ENCODE measurements around the gene RAB14. TPM values are rescaled to one million over a fixed set of nuclear protein-coding genes. Genes with fewer than 3 reads are reported as not detected.

RAB14 gene
- total and polyA plus RNA-seq, 2 donors (not counting 1 experiment from before 2014, with no cell fraction given): 20.4 to 52.6 TPM

DNA sequence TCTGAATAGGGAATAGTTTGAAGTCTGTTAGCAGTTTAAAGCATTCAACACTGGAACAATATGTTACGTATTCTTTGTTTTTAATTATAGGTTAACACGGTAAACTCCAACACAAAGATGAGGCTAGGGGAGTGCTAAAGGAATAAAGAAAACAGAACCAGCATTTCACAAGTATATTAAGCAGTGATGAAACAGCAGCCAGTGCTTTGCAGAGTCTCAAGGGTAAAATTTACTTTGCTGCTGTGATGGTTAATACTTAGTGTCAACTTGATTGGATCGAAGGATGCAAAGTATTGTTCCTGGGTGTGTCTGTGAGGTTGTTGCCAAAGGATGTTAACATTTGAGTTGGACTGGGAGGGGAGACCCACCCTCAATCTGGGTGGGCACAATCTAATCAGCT lies 36.2 kb upstream of the RAB14 start:
- Histone ChIP-seq H3K27me3 (replicated peaks in 1 of 4; ENCODE audit: control extremely low read depth in 1 of 4, control insufficient read depth in 3 of 4, insufficient read depth in 4 of 4, low read length in 3 of 4) (no peaks in the 10 kb centered on the region), H3K79me2 (ENCODE audit: control insufficient read depth, insufficient read depth, low read length) (no peaks in the 10 kb centered on the region), H2AFZ (ENCODE audit: insufficient read depth, low read depth, low read length, poor library complexity, severe bottlenecking) (no peak overlapping the region), H3K4me3 (ENCODE audit: control extremely low read depth in 1 of 5, extremely low read depth in 1 of 5, insufficient read depth in 1 of 5, low read depth in 2 of 5, low read length in 4 of 5) (no peak overlapping the region), H3K27ac (ENCODE audit: low read length in 2 of 2) (no peak overlapping the region), H4K20me1 (ENCODE audit: control insufficient read depth, insufficient read depth, low read length, poor library complexity, severe bottlenecking) (no peaks in the 10 kb centered on the region), H3K9me3 (ENCODE audit: control extremely low read depth in 1 of 3, control insufficient read depth in 2 of 3, insufficient read depth in 1 of 3, low read length in 2 of 3) (no peaks in the 10 kb centered on the region), H3K4me1 (ENCODE audit: control insufficient read depth in 2 of 2, insufficient read depth in 2 of 2, low read length in 2 of 2) (no peaks in the 10 kb centered on the region), H3K4me2 (replicated peaks; ENCODE audit: low read depth, low read length, poor library complexity, severe bottlenecking) (no peak overlapping the region), H3K36me3 (replicated peaks in 1 of 2; ENCODE audit: control extremely low read depth in 1 of 2, control insufficient read depth in 1 of 2, extremely low read depth in 1 of 2, insufficient read depth in 2 of 2, low read length in 1 of 2) (peaks cover 13 to 37% of the 10 kb centered on the region in 2 experiments), H3K9ac (ENCODE audit: low read length) (no peak overlapping the region)
- ChIA-PET POLR2A (no interaction called here), CTCF (no interaction called here)
- WGBS (ENCODE audit: insufficient coverage): 100% methylated on average over 1 of the region's 3 CpGs
- Mint-ChIP-seq H3K27me3 (no peaks in the 10 kb centered on the region), H3K4me3 (no peak overlapping the region), H3K27ac (no peak overlapping the region), H3K4me1 (no peaks in the 10 kb centered on the region), H3K9me3 (ENCODE audit: insufficient read depth) (no peaks in the 10 kb centered on the region)
- ATAC-seq (ENCODE audit: low read depth): no peak
- intact Hi-C loops (cut with micrococcal nuclease): no loop called here
- DNase-seq: no peak
- TF ChIP-seq, protein P1, sequence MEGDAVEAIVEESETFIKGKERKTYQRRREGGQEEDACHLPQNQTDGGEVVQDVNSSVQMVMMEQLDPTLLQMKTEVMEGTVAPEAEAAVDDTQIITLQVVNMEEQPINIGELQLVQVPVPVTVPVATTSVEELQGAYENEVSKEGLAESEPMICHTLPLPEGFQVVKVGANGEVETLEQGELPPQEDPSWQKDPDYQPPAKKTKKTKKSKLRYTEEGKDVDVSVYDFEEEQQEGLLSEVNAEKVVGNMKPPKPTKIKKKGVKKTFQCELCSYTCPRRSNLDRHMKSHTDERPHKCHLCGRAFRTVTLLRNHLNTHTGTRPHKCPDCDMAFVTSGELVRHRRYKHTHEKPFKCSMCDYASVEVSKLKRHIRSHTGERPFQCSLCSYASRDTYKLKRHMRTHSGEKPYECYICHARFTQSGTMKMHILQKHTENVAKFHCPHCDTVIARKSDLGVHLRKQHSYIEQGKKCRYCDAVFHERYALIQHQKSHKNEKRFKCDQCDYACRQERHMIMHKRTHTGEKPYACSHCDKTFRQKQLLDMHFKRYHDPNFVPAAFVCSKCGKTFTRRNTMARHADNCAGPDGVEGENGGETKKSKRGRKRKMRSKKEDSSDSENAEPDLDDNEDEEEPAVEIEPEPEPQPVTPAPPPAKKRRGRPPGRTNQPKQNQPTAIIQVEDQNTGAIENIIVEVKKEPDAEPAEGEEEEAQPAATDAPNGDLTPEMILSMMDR (IDR thresholded peaks at IDR 0.05): no peak

DNA sequence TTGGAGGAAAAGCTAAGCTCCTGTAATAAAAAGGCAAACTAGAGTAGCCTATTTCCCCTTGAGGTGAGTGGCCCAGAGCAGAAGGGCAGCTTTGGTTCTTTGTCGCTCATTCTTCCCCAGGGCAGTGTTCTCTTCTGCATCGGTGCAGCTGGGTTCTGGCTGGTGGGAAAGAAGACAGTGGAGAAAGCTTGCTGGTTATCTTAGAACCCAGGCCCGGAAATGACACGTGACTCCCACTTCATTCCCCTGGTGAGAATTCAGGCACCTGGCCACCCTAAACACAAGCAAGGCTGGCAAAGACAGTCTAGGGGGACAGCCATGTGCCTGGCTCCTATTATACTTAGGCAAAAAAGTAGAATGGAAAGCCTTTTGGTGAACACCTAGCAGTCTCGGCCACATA lies 33.8 kb upstream of the RAB14 start:
- WGBS (ENCODE audit: insufficient coverage): 100% methylated on average over 3 of the region's 5 CpGs
- CTCF ChIA-PET: interaction anchor here (0.7 kb wide), 1 partner anchor 84 kb away, joined by 3 read pairs; no protein-coding TSS in a partner anchor
- ATAC-seq (ENCODE audit: low read depth): no peak

More for the DNA sequence above, 33.8 kb upstream of the RAB14 start:
- intact Hi-C loops (cut with micrococcal nuclease): no loop called here
- no peaks in the 10 kb centered on the region for H3K79me2 ChIP-seq (ENCODE audit: control insufficient read depth, insufficient read depth, low read length)
- Mint-ChIP-seq H3K27ac (no peak overlapping the region), H3K9me3 (ENCODE audit: insufficient read depth) (no peaks in the 10 kb centered on the region), H3K4me3 (no peak overlapping the region), H3K4me1 (no peaks in the 10 kb centered on the region), H3K27me3 (no peaks in the 10 kb centered on the region)
- DNase-seq: no peak
- POLR2A ChIA-PET: no interaction called here
- H3K4me2 ChIP-seq (replicated peaks; ENCODE audit: low read depth, low read length, poor library complexity, severe bottlenecking): no peak overlapping the region
- no peaks in the 10 kb centered on the region for H3K4me1 ChIP-seq (ENCODE audit: control insufficient read depth in 2 of 2, insufficient read depth in 2 of 2, low read length in 2 of 2)
- no peak overlapping the region for H2AFZ ChIP-seq (ENCODE audit: insufficient read depth, low read depth, low read length, poor library complexity, severe bottlenecking)
- no peak overlapping the region for H3K4me3 ChIP-seq (ENCODE audit: control extremely low read depth in 1 of 5, extremely low read depth in 1 of 5, insufficient read depth in 1 of 5, low read depth in 2 of 5, low read length in 4 of 5)
- H3K9me3 ChIP-seq (ENCODE audit: control extremely low read depth in 1 of 3, control insufficient read depth in 2 of 3, insufficient read depth in 1 of 3, low read length in 2 of 3): no peaks in the 10 kb centered on the region
- no peak for TF ChIP-seq EZH2 (IDR thresholded peaks at IDR 0.05; ENCODE audit: borderline replicate concordance, insufficient read depth, low read depth, low read length, poor library complexity, severe bottlenecking)
- TF ChIP-seq, protein P1 (IDR thresholded peaks at IDR 0.05): no peak
- peaks cover 8 to 55% of the 10 kb centered on the region in 2 experiments for H3K36me3 ChIP-seq (replicated peaks in 1 of 2; ENCODE audit: control extremely low read depth in 1 of 2, control insufficient read depth in 1 of 2, extremely low read depth in 1 of 2, insufficient read depth in 2 of 2, low read length in 1 of 2)
- no peak overlapping the region for H3K27ac ChIP-seq (ENCODE audit: low read length in 2 of 2)
- no peaks in the 10 kb centered on the region for H4K20me1 ChIP-seq (ENCODE audit: control insufficient read depth, insufficient read depth, low read length, poor library complexity, severe bottlenecking)
- no peaks in the 10 kb centered on the region for H3K27me3 ChIP-seq (replicated peaks in 1 of 4; ENCODE audit: control extremely low read depth in 1 of 4, control insufficient read depth in 3 of 4, insufficient read depth in 4 of 4, low read length in 3 of 4)
- H3K9ac ChIP-seq (ENCODE audit: low read length): no peak overlapping the region
